ENCODE measurements around the gene RSPO3. TPM values are rescaled to one million over a fixed set of nuclear protein-coding genes. Genes with fewer than 3 reads are reported as not detected.

The RSPO3 gene
- total RNA-seq, 1 donor from 2014 or later = not detected

DNA sequence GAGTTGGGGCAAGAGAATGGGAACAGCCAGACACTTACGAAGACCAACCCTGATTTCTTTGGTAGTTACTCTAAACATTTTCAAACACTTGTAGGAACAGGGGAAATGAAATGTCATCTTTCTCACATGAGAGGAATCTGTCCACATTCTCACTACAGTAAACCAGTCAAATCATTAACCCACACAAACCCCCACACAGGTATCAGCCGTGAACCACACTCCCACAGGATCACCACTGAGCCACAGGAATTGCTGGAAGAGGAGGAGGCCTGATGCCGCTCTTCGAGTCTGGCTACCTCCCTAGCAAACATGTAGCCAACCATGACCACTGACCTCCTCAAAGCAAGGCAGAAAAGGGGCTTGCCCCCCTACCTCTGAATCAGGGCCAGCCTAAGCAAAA lies 6.9 kb upstream of the RSPO3 start:
- DNase-seq (ENCODE audit: low read depth in 2 of 2) = no peak

DNA sequence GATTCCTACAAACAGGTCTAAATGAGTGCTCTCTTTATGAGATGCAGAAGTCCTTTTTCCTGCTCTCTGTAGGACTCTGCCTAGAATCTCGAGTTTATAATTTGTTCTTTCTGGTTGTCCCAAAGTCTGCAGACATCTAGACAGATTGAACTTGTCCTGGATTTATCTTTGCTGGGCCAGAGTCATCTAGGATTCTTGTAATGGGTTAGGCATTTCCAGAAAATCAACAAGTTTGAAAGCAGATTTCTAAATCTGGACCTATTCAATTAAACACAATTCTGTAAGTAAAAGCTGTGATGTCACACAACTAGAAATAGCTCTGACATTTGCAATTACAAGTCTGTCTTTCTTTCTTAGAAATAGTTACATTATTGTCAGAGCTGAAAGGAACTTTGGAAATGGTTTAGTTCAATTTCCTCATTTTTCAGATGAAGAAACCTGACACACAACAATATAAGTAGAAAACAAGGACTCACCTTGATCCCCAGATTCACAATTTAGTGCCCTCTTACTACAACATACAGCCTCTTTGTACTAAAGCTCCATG lies 4.2 kb upstream of the RSPO3 start:
- DNase-seq (ENCODE audit: low read depth in 2 of 2) = no peak

- DNase-seq (ENCODE audit: low read depth in 2 of 2) = no peak
Observed at GRCh38 chr6:127115084-127115655, 3.3 kb upstream of the RSPO3 start.

- no peak for DNase-seq (ENCODE audit: low read depth in 2 of 2)
Observed at GRCh38 chr6:127115746-127116145, 2.7 kb upstream of the RSPO3 start.

- DNase-seq (ENCODE audit: low read depth in 2 of 2) = peak in 1 of 2 donors; percentile 3
Observed at GRCh38 chr6:127117979-127118297, 533 bp upstream of the RSPO3 start.

DNA sequence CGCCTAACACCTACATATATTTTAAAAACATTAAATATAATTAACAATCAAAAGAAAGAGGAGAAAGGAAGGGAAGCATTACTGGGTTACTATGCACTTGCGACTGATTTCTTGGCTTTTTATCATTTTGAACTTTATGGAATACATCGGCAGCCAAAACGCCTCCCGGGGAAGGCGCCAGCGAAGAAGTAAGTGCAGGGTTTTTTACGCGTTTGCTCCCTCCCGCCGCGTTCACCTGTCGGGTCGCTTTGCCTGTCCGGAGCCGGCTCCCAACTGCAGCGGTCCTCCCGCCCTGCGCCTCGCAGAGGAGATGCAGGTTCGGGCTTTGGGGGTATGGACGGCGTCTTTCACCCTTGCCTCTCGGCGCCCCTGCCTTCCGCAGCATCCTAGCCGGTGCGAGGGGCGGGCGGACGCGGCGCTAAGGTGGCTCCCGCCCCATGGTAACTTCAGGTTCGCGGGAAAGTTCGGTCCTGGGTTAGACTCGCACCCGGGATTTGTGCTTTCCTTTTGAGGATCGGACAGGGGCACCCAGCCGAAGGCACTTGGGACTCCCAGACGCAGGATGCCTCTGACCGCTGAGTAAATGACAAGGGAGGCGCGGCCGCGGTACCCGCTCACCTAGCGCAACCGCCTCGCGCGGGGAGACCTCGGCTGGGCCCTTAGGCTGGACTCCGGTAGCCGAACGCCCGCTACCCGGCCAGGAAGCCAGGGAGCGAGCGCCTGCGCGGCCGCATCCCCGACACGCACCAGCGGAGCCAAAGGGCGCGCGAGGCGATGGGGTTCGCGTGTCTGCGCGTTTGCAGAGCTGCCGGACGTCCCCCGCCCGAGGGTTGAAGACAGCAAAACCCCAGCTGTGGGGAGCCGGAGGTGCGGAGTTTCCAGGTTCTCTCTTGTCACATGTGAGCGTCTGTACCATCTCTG lies 891 bp downstream of the RSPO3 start:
- DNase-seq (ENCODE audit: low read depth in 2 of 2) = peak in 1 of 2 donors; percentile 13

- DNase-seq (ENCODE audit: low read depth in 2 of 2) = no peak
Observed at GRCh38 chr6:127120023-127120786, 1.7 kb downstream of the RSPO3 start.

GRCh38 chr6:127120787-127121636 lies 2.5 kb downstream of the RSPO3 start:
- DNase-seq (ENCODE audit: low read depth in 2 of 2) = peak in 1 of 2 donors; percentile 72

- DNase-seq (ENCODE audit: low read depth in 2 of 2) = no peak
Observed at GRCh38 chr6:127121637-127121960, 3.1 kb downstream of the RSPO3 start.

DNA sequence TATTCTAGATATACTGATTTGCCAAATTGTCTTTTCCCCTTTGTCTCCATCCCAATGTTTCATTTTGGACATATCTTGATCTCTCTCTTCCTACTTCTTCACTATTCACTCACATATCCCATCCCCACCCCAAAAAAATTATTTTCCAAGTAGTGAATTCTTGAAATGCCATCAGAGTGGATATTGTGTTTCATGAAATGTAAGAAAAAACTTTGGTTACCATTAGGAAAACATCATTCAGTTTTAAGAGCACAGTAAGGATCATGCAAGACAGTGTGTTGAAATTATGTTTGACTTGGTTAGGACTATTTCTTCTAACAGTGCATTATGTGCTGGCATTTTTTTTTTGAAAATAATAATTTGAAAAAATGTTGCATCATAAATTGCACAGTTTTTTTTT lies 5.7 kb downstream of the RSPO3 start:
- DNase-seq (ENCODE audit: low read depth in 2 of 2) = no peak

GRCh38 chr6:127124680-127125079 lies 6.2 kb downstream of the RSPO3 start:
- no peak for DNase-seq (ENCODE audit: low read depth in 2 of 2)

GRCh38 chr6:127128066-127128465 lies 9.6 kb downstream of the RSPO3 start:
- no peak for DNase-seq (ENCODE audit: low read depth in 2 of 2)

GRCh38 chr6:127129251-127129650 lies 10.8 kb downstream of the RSPO3 start:
- DNase-seq (ENCODE audit: low read depth in 2 of 2) = no peak

GRCh38 chr6:127131275-127131674 lies 12.8 kb downstream of the RSPO3 start:
- no peak for DNase-seq (ENCODE audit: low read depth in 2 of 2)

DNA sequence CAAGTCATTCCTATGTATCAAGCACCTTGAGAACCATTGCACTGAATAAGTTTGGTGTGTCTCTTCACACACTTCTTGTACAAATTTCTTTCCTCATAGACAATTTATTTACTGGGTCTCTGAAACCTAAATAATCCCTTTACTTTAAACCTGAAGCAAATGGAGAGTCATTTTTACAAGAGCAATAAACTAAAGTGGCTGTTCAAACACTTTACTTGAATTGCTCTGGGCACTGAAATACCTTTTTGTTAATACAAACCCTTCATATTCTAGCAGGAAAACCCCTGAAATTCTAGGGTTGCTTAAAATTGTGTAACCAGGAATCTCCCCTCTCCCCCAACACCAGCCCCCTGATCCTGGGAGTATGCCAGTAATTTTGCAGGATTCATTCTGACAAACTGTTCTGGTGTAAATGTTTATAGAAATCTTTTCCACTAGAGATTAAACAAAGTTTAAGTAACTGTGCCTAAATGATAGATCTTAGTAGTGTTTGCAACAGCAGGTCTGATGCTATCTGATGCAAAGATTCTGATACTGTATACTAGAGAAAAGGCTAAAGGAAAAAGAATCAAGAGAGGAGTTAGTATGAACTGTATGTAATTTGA lies 13.4 kb downstream of the RSPO3 start:
- no peak for DNase-seq (ENCODE audit: low read depth in 2 of 2)

DNA sequence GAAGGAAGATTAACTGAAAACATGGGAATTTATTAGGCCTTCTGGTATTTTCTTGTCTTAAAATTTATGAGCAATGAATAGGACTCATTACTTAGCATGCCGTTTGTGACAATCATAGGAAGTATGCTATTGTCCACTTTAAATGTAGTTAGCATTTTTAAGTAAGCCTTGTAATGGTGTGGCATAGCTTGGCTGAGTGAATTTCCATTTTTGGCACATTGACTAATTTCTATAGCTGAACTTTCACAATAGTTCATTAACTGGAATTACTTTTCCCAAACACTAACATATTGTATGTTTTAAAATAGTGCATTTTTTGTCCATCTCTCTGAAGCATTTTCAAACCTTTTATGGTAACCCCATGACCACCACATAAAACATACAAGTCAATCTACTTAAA lies 15.7 kb downstream of the RSPO3 start:
- DNase-seq (ENCODE audit: low read depth in 2 of 2) = peak in 1 of 2 donors; percentile 26

DNA sequence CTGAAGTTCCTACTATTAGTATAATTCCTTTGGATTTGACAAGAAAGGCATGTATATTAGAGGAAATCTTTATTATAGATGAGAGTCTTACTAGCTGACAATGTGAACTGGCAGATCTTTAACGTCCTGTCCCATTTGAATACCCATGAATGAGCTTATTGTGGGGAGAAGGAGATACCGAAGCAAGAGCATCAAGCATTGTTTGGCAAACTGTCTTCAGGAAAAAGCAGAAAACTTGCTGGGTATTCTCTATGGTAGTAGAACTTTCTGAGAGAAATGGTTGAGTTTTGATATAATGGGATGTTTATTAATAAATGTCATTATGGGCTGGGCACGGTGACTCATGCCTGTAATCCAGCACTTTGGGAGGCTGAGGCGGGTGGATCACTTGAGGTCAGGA lies 18.3 kb downstream of the RSPO3 start:
- DNase-seq (ENCODE audit: low read depth in 2 of 2) = no peak

DNA sequence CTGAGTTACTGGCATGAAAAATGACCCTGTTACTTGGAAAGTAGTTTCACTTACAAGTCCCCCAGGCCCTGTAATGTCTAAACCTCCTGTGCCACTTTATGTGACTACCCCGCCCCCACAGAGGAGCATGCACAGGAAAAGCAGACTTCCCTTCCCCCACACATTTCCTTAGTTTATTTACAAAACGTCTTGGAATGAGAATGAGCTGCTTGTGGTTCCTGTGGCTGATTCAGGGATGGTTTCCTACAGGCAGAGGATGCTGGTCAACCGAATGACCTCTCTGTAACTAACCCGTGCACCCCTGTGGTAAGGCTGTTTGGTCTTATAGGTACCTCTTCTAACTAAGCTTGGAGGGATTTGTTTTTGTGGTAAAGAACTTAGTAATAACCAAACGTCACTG lies 28.5 kb downstream of the RSPO3 start:
- DNase-seq (ENCODE audit: low read depth in 2 of 2) = peak in 1 of 2 donors; percentile 68

DNA sequence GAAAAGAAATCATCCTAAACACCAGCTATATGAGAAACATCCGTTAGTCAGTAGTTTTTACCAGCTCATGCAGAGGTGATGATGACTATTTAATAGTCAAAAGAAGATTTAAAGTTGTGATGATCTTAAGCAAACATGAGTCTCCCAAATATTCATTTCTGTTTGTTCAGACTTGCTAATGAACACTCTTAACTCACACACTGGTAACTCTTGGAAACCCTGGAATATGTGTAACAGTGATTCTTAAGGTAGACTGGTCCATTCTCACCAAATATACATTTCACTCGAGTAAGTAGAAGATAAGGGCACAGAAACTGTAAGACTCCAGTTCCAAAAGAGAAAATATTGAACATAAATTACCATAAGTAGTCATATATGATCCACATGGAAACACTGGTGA lies 29.1 kb downstream of the RSPO3 start:
- DNase-seq (ENCODE audit: low read depth in 2 of 2) = no peak

DNA sequence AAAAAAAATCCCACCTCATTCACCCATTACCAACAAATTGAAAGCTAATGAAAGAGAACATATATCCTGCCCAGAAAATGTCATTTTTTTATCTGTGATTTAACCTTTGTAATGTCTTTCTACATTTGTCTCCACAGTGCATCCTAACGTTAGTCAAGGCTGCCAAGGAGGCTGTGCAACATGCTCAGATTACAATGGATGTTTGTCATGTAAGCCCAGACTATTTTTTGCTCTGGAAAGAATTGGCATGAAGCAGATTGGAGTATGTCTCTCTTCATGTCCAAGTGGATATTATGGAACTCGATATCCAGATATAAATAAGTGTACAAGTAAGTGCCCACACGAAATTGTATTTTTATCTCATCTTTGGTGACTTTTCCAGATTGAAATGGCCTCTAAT lies 30.0 kb downstream of the RSPO3 start:
- DNase-seq (ENCODE audit: low read depth in 2 of 2) = no peak

GRCh38 chr6:127154509-127154908 lies 36.0 kb downstream of the RSPO3 start:
- no peak for DNase-seq (ENCODE audit: low read depth in 2 of 2)

Data from dermis microvascular lymphatic vessel endothelial cell (primary cell).